Activated naive CD4-positive, alpha-beta T cell treated with anti-CD3 and anti-CD28 coated beads for 36 hours (primary cell): ENCODE data around the gene RAB5B. TPM values are rescaled to one million over a fixed set of nuclear protein-coding genes. Genes with fewer than 3 reads are reported as not detected.
"Not testable (repeated sequence)": the region's sequence is repeated elsewhere in the genome, so short reads cannot be mapped to it uniquely, and the experiment has no call there.

ENCODE experiments used
- CTCF ChIA-PET: fragments of 350-600 bp; sonication (Branson Sonifier 250); formaldehyde crosslinking; loops from one replicate; lab custom pipeline; 2021; ENCODE audit warnings: antibody characterized with exemption; lab: Charles Lee
- DNase-seq: peaks from one replicate; pipeline ENCODE4 v3.0.0-alpha.2; 2020
- H3K27ac Mint-ChIP-seq: one replicate; pipeline ENCODE4 v1.8.0; 2021; ENCODE audit warnings: mild to moderate bottlenecking, mixed read lengths
- H3K27me3 Mint-ChIP-seq: one replicate; pipeline ENCODE4 v1.8.0; 2021; ENCODE audit warnings: low read depth, mixed read lengths
- H3K36me3 Mint-ChIP-seq: one replicate; pipeline ENCODE4 v1.8.0; 2021; ENCODE audit warnings: low read depth, mixed read lengths
- H3K4me1 Mint-ChIP-seq: one replicate; pipeline ENCODE4 v1.8.0; 2021; ENCODE audit warnings: low read depth, mixed read lengths
- H3K4me3 Mint-ChIP-seq: one replicate; pipeline ENCODE4 v1.8.0; 2021; ENCODE audit warnings: mild to moderate bottlenecking, moderate library complexity, mixed read lengths
- H3K9me3 Mint-ChIP-seq: one replicate; pipeline ENCODE4 v1.8.0; 2021; ENCODE audit warnings: mixed read lengths
- intact Hi-C: fragments of 100-400 bp; cut with micrococcal nuclease; formaldehyde crosslinking; loops from one replicate; pipeline ENCODE4 v1.15.1; 2023
- total RNA-seq, 2 experiments: library from RNA; stranded (reverse); gene quantifications; one replicate each; pipeline ENCODE4 v1.2.3, GENCODE V29; 2021

RAB5B gene
- total RNA-seq, 2 experiments from 2014 or later, result 33.2 to 35.7 TPM

- H3K27me3 Mint-ChIP-seq, H3K4me3 Mint-ChIP-seq, DNase-seq, H3K4me1 Mint-ChIP-seq, H3K27ac Mint-ChIP-seq, intact Hi-C loops, H3K9me3 Mint-ChIP-seq: not testable (repeated sequence)
- H3K36me3 Mint-ChIP-seq, result peaks cover 10% of the 10 kb centered on the region
- CTCF ChIA-PET, result interaction anchor here (1.3 kb wide), 1 partner anchor 10 kb away, joined by 3 read pairs; no protein-coding TSS in a partner anchor
Observed at GRCh38 chr12:55985976-55986375, 12.1 kb downstream of the RAB5B start.

- intact Hi-C loops, result no loop called here
- no peak overlapping the region for H3K27ac Mint-ChIP-seq
- CTCF ChIA-PET, result interaction anchor here (0.7 to 3.6 kb wide), 5 partner anchors 17 to 253 kb away, joined by 3 to 15 read pairs (median 5); partner anchors contain the start of gene RAB5B
- peaks cover 15% of the 10 kb centered on the region for H3K36me3 Mint-ChIP-seq
- H3K27me3 Mint-ChIP-seq, result peaks cover under 1% of the 10 kb centered on the region
- H3K9me3 Mint-ChIP-seq, result no peaks in the 10 kb centered on the region
- H3K4me1 Mint-ChIP-seq, result peaks cover 6% of the 10 kb centered on the region
- no peak for DNase-seq
- no peak overlapping the region for H3K4me3 Mint-ChIP-seq
Observed at GRCh38 chr12:55991110-55991509, 17.2 kb downstream of the RAB5B start.

- intact Hi-C loops, result no loop called here
- Mint-ChIP-seq H3K4me1 (peaks cover 17% of the 10 kb centered on the region), H3K9me3 (no peaks in the 10 kb centered on the region), H3K27me3 (peaks cover 18% of the 10 kb centered on the region), H3K4me3 (no peak overlapping the region), H3K27ac (peak overlapping the region; percentile 50), H3K36me3 (peaks cover 15% of the 10 kb centered on the region)
- CTCF ChIA-PET, result interaction anchor here (1.1 to 6.3 kb wide), 3 partner anchors 34 to 255 kb away, joined by 3 to 90 read pairs (median 4); no protein-coding TSS in a partner anchor
- DNase-seq, result no peak
Observed at GRCh38 chr12:55993230-55993853, 19.5 kb downstream of the RAB5B start.

- no peaks in the 10 kb centered on the region for H3K9me3 Mint-ChIP-seq
- H3K27ac Mint-ChIP-seq, result no peak overlapping the region
- peaks cover 18% of the 10 kb centered on the region for H3K27me3 Mint-ChIP-seq
- H3K4me1 Mint-ChIP-seq, result peaks cover 20% of the 10 kb centered on the region
- intact Hi-C loops, result loop anchor here (5.0 kb wide), 1 partner anchor 107 kb away; the partner anchor contains the start of gene PA2G4
- peaks cover 12% of the 10 kb centered on the region for H3K36me3 Mint-ChIP-seq
- no peak overlapping the region for H3K4me3 Mint-ChIP-seq
- CTCF ChIA-PET, result interaction anchor here (0.6 to 6.3 kb wide), 32 partner anchors 9 to 266 kb away, joined by 3 to 90 read pairs (median 6); partner anchors contain the start of genes PA2G4, RAB5B and ZC3H10
- no peak for DNase-seq
Observed at GRCh38 chr12:55995366-55995765, 21.5 kb downstream of the RAB5B start.

GRCh38 chr12:55996201-55996714, 22.4 kb downstream of the RAB5B start:
- DNase-seq, result peak; percentile 78
- peaks cover 7% of the 10 kb centered on the region for H3K36me3 Mint-ChIP-seq
- H3K27ac Mint-ChIP-seq, result peak overlapping the region; percentile 36
- peaks cover 20% of the 10 kb centered on the region for H3K4me1 Mint-ChIP-seq
- CTCF ChIA-PET, result interaction anchor here (0.7 to 6.3 kb wide), 37 partner anchors 9 to 267 kb away, joined by 3 to 90 read pairs (median 5); partner anchors contain the start of genes CD63, PA2G4, RAB5B and ZC3H10
- peak overlapping the region; percentile 72 for H3K4me3 Mint-ChIP-seq
- intact Hi-C loops, result loop anchor here (1.0 to 5.0 kb wide), 4 partner anchors 33 to 123 kb away; partner anchors contain the start of genes PA2G4, RPS26 and ZC3H10
- no peaks in the 10 kb centered on the region for H3K9me3 Mint-ChIP-seq
- peaks cover 18% of the 10 kb centered on the region for H3K27me3 Mint-ChIP-seq

GRCh38 chr12:55996715-55997534, 23.0 kb downstream of the RAB5B start, which contains the start of gene SUOX:
SUOX (plus strand) TSS chr12:55997276; CDS start chr12:56002222, 4,946 bp downstream.
- peaks cover 5% of the 10 kb centered on the region for H3K36me3 Mint-ChIP-seq
- H3K4me3 Mint-ChIP-seq, result peak within 1 kb of the TSS; percentile 72
- peaks cover 20% of the 10 kb centered on the region for H3K4me1 Mint-ChIP-seq
- H3K27me3 Mint-ChIP-seq, result peaks cover 18% of the 10 kb centered on the region
- H3K27ac Mint-ChIP-seq, result peak within 1 kb of the TSS; percentile 36
- CTCF ChIA-PET, result interaction anchor here (0.8 to 6.3 kb wide), 22 partner anchors 8 to 259 kb away, joined by 3 to 90 read pairs (median 7); partner anchors contain the start of genes PA2G4 and RAB5B
- intact Hi-C loops, result loop anchor here (1.0 to 5.0 kb wide), 5 partner anchors 24 to 122 kb away; partner anchors contain the start of genes PA2G4, RPS26 and ZC3H10
- DNase-seq, result peak; percentile 72
- no peaks in the 10 kb centered on the region for H3K9me3 Mint-ChIP-seq

- no peaks in the 10 kb centered on the region for H3K9me3 Mint-ChIP-seq
- peak overlapping the region; percentile 72 for H3K4me3 Mint-ChIP-seq
- CTCF ChIA-PET, result interaction anchor here (0.7 to 6.3 kb wide), 9 partner anchors 14 to 1160 kb away, joined by 3 to 90 read pairs (median 11); no protein-coding TSS in a partner anchor
- peaks cover 4% of the 10 kb centered on the region for H3K36me3 Mint-ChIP-seq
- H3K27ac Mint-ChIP-seq, result no peak overlapping the region
- peaks cover 20% of the 10 kb centered on the region for H3K4me1 Mint-ChIP-seq
- intact Hi-C loops, result loop anchor here (1.0 to 5.0 kb wide), 3 partner anchors 24 to 121 kb away; partner anchors contain the start of genes PA2G4 and ZC3H10
- H3K27me3 Mint-ChIP-seq, result peaks cover 18% of the 10 kb centered on the region
- no peak for DNase-seq
Observed at GRCh38 chr12:55997535-55997859, 23.6 kb downstream of the RAB5B start.

- not testable (repeated sequence) for H3K27ac Mint-ChIP-seq, DNase-seq, H3K36me3 Mint-ChIP-seq, H3K9me3 Mint-ChIP-seq, H3K4me3 Mint-ChIP-seq
- CTCF ChIA-PET, result interaction anchor here (0.9 to 6.3 kb wide), 3 partner anchors 12 to 262 kb away, joined by 3 to 90 read pairs (median 6); no protein-coding TSS in a partner anchor
- Mint-ChIP-seq H3K27me3 (peaks cover 18% of the 10 kb centered on the region), H3K4me1 (peaks cover 20% of the 10 kb centered on the region)
- intact Hi-C loops, result loop anchor here (5.0 kb wide), 1 partner anchor 103 kb away; the partner anchor contains the start of gene PA2G4
Observed at GRCh38 chr12:55999522-55999921, 25.6 kb downstream of the RAB5B start.

- not testable (repeated sequence) for H3K27ac Mint-ChIP-seq, H3K9me3 Mint-ChIP-seq, DNase-seq, H3K36me3 Mint-ChIP-seq, H3K4me3 Mint-ChIP-seq
- CTCF ChIA-PET, result interaction anchor here (0.9 to 1.0 kb wide), 2 partner anchors 12 to 263 kb away, joined by 3 to 6 read pairs; no protein-coding TSS in a partner anchor
- peaks cover 20% of the 10 kb centered on the region for H3K4me1 Mint-ChIP-seq
- H3K27me3 Mint-ChIP-seq, result peaks cover 18% of the 10 kb centered on the region
- intact Hi-C loops, result loop anchor here (5.0 kb wide), 1 partner anchor 102 kb away; the partner anchor contains the start of gene PA2G4
Observed at GRCh38 chr12:55999999-56000540, 26.2 kb downstream of the RAB5B start.

- no peak overlapping the region for H3K4me3 Mint-ChIP-seq
- H3K27me3 Mint-ChIP-seq, result peaks cover 13% of the 10 kb centered on the region
- H3K4me1 Mint-ChIP-seq, result peaks cover 16% of the 10 kb centered on the region
- no peaks in the 10 kb centered on the region for H3K36me3 Mint-ChIP-seq
- H3K9me3 Mint-ChIP-seq, result no peaks in the 10 kb centered on the region
- CTCF ChIA-PET, result no interaction called here
- no peak for DNase-seq
- no peak overlapping the region for H3K27ac Mint-ChIP-seq
- intact Hi-C loops, result no loop called here
Observed at GRCh38 chr12:56001487-56002100, 27.7 kb downstream of the RAB5B start.

GRCh38 chr12:56003376-56003775, 29.5 kb downstream of the RAB5B start:
- H3K36me3 Mint-ChIP-seq, H3K9me3 Mint-ChIP-seq, H3K4me3 Mint-ChIP-seq, H3K27me3 Mint-ChIP-seq, H3K27ac Mint-ChIP-seq, intact Hi-C loops, DNase-seq: not testable (repeated sequence)
- H3K4me1 Mint-ChIP-seq, result peaks cover 16% of the 10 kb centered on the region
- CTCF ChIA-PET, result interaction anchor here (0.6 to 1.1 kb wide), 5 partner anchors 11 to 266 kb away, joined by 3 to 4 read pairs (median 3); no protein-coding TSS in a partner anchor
